ENCODE results near the gene SLC37A1. TPM values are rescaled to one million over a fixed set of nuclear protein-coding genes. Genes with fewer than 3 reads are reported as not detected.

The SLC37A1 gene
- total RNA-seq, 1 experiment from 2014 or later: 37.7 TPM

- H3K4me2 ChIP-seq (ENCODE audit: insufficient read depth, insufficient read length, low read length): no peak overlapping the region
- H3K14ac ChIP-seq (ENCODE audit: insufficient read depth, low read length): no peak overlapping the region
- H3K23me2 ChIP-seq (ENCODE audit: insufficient read length, low read depth, low read length, poor library complexity, severe bottlenecking): no peaks in the 10 kb centered on the region
- Mint-ChIP-seq H3K36me3 (ENCODE audit: insufficient read depth in 1 of 3, low read depth in 3 of 3) (no peaks in the 10 kb centered on the region), H3K27ac (no peak overlapping the region), H3K27me3 (ENCODE audit: low read depth) (peaks cover 8% of the 10 kb centered on the region), H3K9me3 (no peaks in the 10 kb centered on the region), H3K4me3 (no peak overlapping the region), H3K4me1 (peaks cover 24 to 25% of the 10 kb centered on the region in 2 experiments)
- H3K56ac ChIP-seq (ENCODE audit: insufficient read length, low read depth, low read length): no peak overlapping the region
- H2AK5ac ChIP-seq (ENCODE audit: insufficient read length, low read length): no peak overlapping the region
- no peak overlapping the region for H4K8ac ChIP-seq (replicated peaks; ENCODE audit: insufficient read length, low read depth, low read length)
- no peak for DNase-seq
- no peak overlapping the region for H3T11ph ChIP-seq (ENCODE audit: low read length)
- H2BK15ac ChIP-seq (ENCODE audit: low read depth, low read length): no peak overlapping the region
- no peak overlapping the region for H3K27ac ChIP-seq (ENCODE audit: insufficient read length, low read depth, low read length)
- no peak overlapping the region for H2BK120ac ChIP-seq (ENCODE audit: low read depth, low read length, poor library complexity, severe bottlenecking)
- no peak overlapping the region for H2BK20ac ChIP-seq (ENCODE audit: low read depth, low read length, poor library complexity, severe bottlenecking)
- no peaks in the 10 kb centered on the region for H3K79me2 ChIP-seq (ENCODE audit: insufficient read depth, low read length)
- H3K9ac ChIP-seq (ENCODE audit: extremely low read depth, insufficient read length, low read length): no peak overlapping the region
- H4K91ac ChIP-seq (ENCODE audit: insufficient read length, low read depth, low read length): no peak overlapping the region
- H2AFZ ChIP-seq (ENCODE audit: low read length): no peak overlapping the region
- no peak overlapping the region for H2BK12ac ChIP-seq (ENCODE audit: insufficient read length, low read depth, low read length)
- no peaks in the 10 kb centered on the region for H3K79me1 ChIP-seq (ENCODE audit: insufficient read depth, low read depth, low read length, poor library complexity, severe bottlenecking)
- no peak overlapping the region for H4K5ac ChIP-seq (ENCODE audit: insufficient read length, low read depth, low read length)
- H2BK5ac ChIP-seq (ENCODE audit: insufficient read length, low read length): no peak overlapping the region
- TF ChIP-seq CTCF (conservative IDR thresholded peaks at IDR 0.05): no peak
- no CpG with 5 or more reads among the region's 7 CpGs for WGBS (ENCODE audit: extremely low coverage, insufficient read length, low lambda C conversion rate)
- no peak overlapping the region for H3K4ac ChIP-seq (ENCODE audit: low read depth, low read length)
- H3K18ac ChIP-seq (ENCODE audit: insufficient read length, low read depth, low read length): no peak overlapping the region
- no peak overlapping the region for H3K23ac ChIP-seq (ENCODE audit: insufficient read length, low read depth, low read length)
- no peaks in the 10 kb centered on the region for H3K9me3 ChIP-seq (ENCODE audit: control insufficient read depth, low read depth, low read length)
- no peaks in the 10 kb centered on the region for H4K20me1 ChIP-seq (ENCODE audit: control insufficient read depth, insufficient read depth, insufficient read length)
- H3K27me3 ChIP-seq (ENCODE audit: insufficient read depth, low read length): no peaks in the 10 kb centered on the region
- peaks cover 9% of the 10 kb centered on the region; the same call in 1 of the 2 replicates for H3K4me1 ChIP-seq (ENCODE audit: insufficient read depth, low read length)
These were observed 41.1 kb upstream of the SLC37A1 start for GRCh38 chr21:42472521-42472920.
